ENCODE data around the gene ARSG. TPM values are rescaled to one million over a fixed set of nuclear protein-coding genes. Genes with fewer than 3 reads are reported as not detected.

The ARSG gene
- polyA plus RNA-seq, 1 of the 3 experiments (the other 2 are of a cell fraction), result 0.41 TPM

DNA sequence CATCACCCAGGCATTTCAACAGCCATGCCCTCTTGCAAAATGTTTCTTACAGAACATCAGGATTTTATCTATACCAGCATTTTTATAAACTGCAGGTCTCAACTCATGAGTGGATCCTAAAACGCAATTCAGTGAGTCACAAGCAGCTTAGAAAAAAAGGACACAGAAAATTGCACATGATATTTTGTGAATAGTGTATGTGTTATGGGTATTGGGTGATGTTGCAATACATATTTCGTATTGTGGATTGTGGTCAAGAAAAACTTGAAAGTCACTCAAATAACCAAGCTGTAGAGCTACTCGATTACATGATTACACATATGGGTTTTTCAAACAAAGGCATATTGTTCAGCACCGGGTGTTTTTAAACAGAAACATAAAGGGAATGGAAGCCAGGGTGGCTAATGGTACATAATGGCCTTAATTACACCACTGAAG is 164.6 kb downstream of the ARSG start (continued):
- TF ChIP-seq RFX5 (IDR thresholded peaks at IDR 0.05; ENCODE audit: low read length) (no peak), JUND (IDR thresholded peaks at IDR 0.05) (no peak), MAX (IDR thresholded peaks at IDR 0.05; ENCODE audit: low read depth) (no peak), NFIC (IDR thresholded peaks at IDR 0.05; ENCODE audit: borderline replicate concordance) (no peak), USF1 (IDR thresholded peaks at IDR 0.05; ENCODE audit: borderline replicate concordance, low read depth) (no peak), TEAD4 (IDR thresholded peaks at IDR 0.05; ENCODE audit: borderline replicate concordance, insufficient read depth) (no peak), YY1 (IDR thresholded peaks at IDR 0.05; ENCODE audit: low read depth) (no peak), GATA2 (CRISPR knock-in tag; IDR thresholded peaks at IDR 0.05) (no peak)

DNA sequence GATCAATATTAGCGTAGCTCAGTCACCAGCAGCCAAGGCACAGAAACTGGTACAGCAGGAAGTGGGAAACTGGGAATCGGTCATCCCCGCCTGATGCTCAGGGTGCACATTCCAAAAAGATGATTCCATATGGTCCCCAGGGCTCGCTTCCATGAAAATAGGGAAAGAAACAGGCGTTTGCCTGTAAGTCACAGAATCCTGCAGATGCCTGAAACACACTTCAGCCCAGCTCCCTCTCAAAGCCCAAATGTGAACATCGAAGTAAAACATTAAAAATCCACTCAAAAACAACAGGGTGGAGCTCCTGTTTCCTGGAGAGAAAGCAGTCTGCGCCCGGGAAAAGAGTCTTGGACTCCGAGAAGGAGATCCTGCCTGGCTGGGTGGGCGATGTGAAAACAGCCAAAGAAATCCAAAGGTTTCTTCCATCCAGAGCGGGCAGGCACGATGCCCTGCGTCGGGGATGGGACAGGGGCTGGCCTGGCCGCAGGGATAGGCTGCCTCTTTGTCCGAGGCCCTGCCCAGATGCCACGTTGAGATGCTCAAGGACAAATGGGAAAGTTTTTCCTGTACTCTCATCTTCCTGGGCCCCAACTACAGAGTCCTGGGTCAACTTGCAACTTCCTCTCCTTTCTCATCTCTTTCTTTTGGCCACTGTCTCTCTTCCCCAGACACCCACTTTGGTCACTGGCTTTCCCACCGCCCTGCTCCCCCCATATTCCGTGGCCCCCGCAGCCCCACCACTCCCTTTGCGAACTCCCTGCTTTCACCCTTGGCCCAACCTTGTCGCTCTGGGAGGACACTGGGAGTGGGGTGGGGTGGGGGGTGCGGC is 165.3 kb downstream of the ARSG start:
- 3% methylated on average over 23 of the region's 23 CpGs for WGBS (ENCODE audit: low lambda C conversion rate)
- TF ChIP-seq SIN3A (IDR thresholded peaks at IDR 0.05; ENCODE audit: borderline replicate concordance, low read depth, low read length), result peak; percentile 78; the same call in 1 of the 2 replicates
- peak; percentile 95 for TF ChIP-seq MAX (IDR thresholded peaks at IDR 0.05; ENCODE audit: low read depth)
- peak; percentile 51; the same call in 1 of the 2 replicates for TF ChIP-seq NRF1 (IDR thresholded peaks at IDR 0.05; ENCODE audit: low read depth, low read length)
- TF ChIP-seq TAF1 (IDR thresholded peaks at IDR 0.05; ENCODE audit: borderline replicate concordance, low read depth, low read length), result no peak
- TF ChIP-seq ZBTB33 (IDR thresholded peaks at IDR 0.05; ENCODE audit: borderline replicate concordance, low read depth), result no peak
- TF ChIP-seq RCOR1 (IDR thresholded peaks at IDR 0.05; ENCODE audit: low read length), result peak; percentile 30; the same call in 1 of the 2 replicates
- TF ChIP-seq NFIC (IDR thresholded peaks at IDR 0.05; ENCODE audit: borderline replicate concordance), result no peak
- TF ChIP-seq CHD2 (IDR thresholded peaks at IDR 0.05; ENCODE audit: low read length, partially characterized antibody), result peak; percentile 28
- peak; percentile 56 for TF ChIP-seq ELF1 (IDR thresholded peaks at IDR 0.05)
- peak; percentile 88 for TF ChIP-seq MXI1 (IDR thresholded peaks at IDR 0.05; ENCODE audit: low read depth, low read length)
- peak; percentile 70 for TF ChIP-seq POLR2AphosphoS5 (IDR thresholded peaks at IDR 0.05; ENCODE audit: low read depth, low read length)
- TF ChIP-seq, protein P1, sequence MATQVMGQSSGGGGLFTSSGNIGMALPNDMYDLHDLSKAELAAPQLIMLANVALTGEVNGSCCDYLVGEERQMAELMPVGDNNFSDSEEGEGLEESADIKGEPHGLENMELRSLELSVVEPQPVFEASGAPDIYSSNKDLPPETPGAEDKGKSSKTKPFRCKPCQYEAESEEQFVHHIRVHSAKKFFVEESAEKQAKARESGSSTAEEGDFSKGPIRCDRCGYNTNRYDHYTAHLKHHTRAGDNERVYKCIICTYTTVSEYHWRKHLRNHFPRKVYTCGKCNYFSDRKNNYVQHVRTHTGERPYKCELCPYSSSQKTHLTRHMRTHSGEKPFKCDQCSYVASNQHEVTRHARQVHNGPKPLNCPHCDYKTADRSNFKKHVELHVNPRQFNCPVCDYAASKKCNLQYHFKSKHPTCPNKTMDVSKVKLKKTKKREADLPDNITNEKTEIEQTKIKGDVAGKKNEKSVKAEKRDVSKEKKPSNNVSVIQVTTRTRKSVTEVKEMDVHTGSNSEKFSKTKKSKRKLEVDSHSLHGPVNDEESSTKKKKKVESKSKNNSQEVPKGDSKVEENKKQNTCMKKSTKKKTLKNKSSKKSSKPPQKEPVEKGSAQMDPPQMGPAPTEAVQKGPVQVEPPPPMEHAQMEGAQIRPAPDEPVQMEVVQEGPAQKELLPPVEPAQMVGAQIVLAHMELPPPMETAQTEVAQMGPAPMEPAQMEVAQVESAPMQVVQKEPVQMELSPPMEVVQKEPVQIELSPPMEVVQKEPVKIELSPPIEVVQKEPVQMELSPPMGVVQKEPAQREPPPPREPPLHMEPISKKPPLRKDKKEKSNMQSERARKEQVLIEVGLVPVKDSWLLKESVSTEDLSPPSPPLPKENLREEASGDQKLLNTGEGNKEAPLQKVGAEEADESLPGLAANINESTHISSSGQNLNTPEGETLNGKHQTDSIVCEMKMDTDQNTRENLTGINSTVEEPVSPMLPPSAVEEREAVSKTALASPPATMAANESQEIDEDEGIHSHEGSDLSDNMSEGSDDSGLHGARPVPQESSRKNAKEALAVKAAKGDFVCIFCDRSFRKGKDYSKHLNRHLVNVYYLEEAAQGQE (IDR thresholded peaks at IDR 0.05; ENCODE audit: low read depth, low read length), result peak; percentile 34; the same call in 1 of the 2 replicates
- peak; percentile 62 for TF ChIP-seq GABPA (IDR thresholded peaks at IDR 0.05; ENCODE audit: low read depth)
- TF ChIP-seq EP300 (IDR thresholded peaks at IDR 0.05; ENCODE audit: borderline replicate concordance in 1 of 2, low read depth in 1 of 2, low read length in 1 of 2), result no peak
- TF ChIP-seq USF2 (IDR thresholded peaks at IDR 0.05; ENCODE audit: borderline replicate concordance, low read depth, low read length), result 0 out of 2 replicates have a peak, but pooled peaks have one; percentile 14

More for the DNA sequence above, 165.3 kb downstream of the ARSG start:
- H3K4me2 ChIP-seq, result peak overlapping the region; percentile 88
- H3K9me2 ChIP-seq, result no peaks in the 10 kb centered on the region
- H3K79me2 ChIP-seq (ENCODE audit: insufficient read depth), result peaks cover 42% of the 10 kb centered on the region
- peak overlapping the region; percentile 72 to 81 for H3K27ac ChIP-seq (ENCODE audit: low read depth in 2 of 2, low read length in 1 of 2)
- H3K4me3 ChIP-seq (ENCODE audit: low read depth in 2 of 2, low read length in 1 of 2), result peak overlapping the region; percentile 91 to 93
- no peaks in the 10 kb centered on the region for H3K27me3 ChIP-seq (ENCODE audit: insufficient read depth)
- H3K9ac ChIP-seq, result peak overlapping the region; percentile 73
- no peaks in the 10 kb centered on the region for H3K9me3 ChIP-seq
- peaks cover 7 to 12% of the 10 kb centered on the region in 2 experiments for H3K36me3 ChIP-seq (replicated peaks in 1 of 2; ENCODE audit: control insufficient read depth in 1 of 2, insufficient read depth in 2 of 2, low read length in 1 of 2)
- ChIA-PET CTCF (interaction anchor here (0.7 to 6.0 kb wide), 12 partner anchors 9 to 284 kb away, joined by 3 to 63 read pairs (median 15); no protein-coding TSS in a partner anchor), POLR2A (interaction anchor here (0.8 to 1.8 kb wide), 2 partner anchors 209 kb away, joined by 3 to 9 read pairs; partner anchors contain the start of gene AMZ2)
- peaks cover 8 to 14% of the 10 kb centered on the region in 2 experiments; a peak in 3 of 4 replicates for H3K4me1 ChIP-seq (ENCODE audit: control insufficient read depth in 1 of 2, insufficient read depth in 2 of 2, low read depth in 1 of 2, low read length in 1 of 2)
- peak overlapping the region; percentile 85 for H2AFZ ChIP-seq (ENCODE audit: low read depth)
- H4K20me1 ChIP-seq (ENCODE audit: insufficient read depth), result peaks cover 8% of the 10 kb centered on the region; the same call in 1 of the 2 replicates
- peaks cover 18% of the 10 kb centered on the region for H3F3A ChIP-seq (replicated peaks; ENCODE audit: insufficient read depth)
- peak; percentile 83 for DNase-seq

Data from SK-N-SH (cell line).